ENCODE data around the gene ZNF575. TPM values are rescaled to one million over a fixed set of nuclear protein-coding genes. Genes with fewer than 3 reads are reported as not detected.

ZNF575 gene
- total and polyA plus RNA-seq, 10 of the 15 experiments (the other 5 are each of a cell fraction or from before 2014, with no cell fraction given), result 0.18 to 2.8 (median 0.75) TPM

GRCh38 chr19:43532962-43533545 is at the start of gene ZNF575 (continued):
- no peak for TF ChIP-seq ZBTB11 (CRISPR knock-in tag; IDR thresholded peaks at IDR 0.05)
- TF ChIP-seq NKRF (conservative IDR thresholded peaks at IDR 0.05), result peak; percentile 52; the same call in 1 of the 2 replicates
- no peak for TF ChIP-seq CHD1 (IDR thresholded peaks at IDR 0.05; ENCODE audit: low read depth, low read length)
- no peak for TF ChIP-seq EZH2 (IDR thresholded peaks at IDR 0.05; ENCODE audit: borderline replicate concordance, control insufficient read depth, low read depth, low read length)
- TF ChIP-seq NFYA (IDR thresholded peaks at IDR 0.05; ENCODE audit: borderline replicate concordance, low read depth, low read length), result no peak
- TF ChIP-seq SKIL (IDR thresholded peaks at IDR 0.05; ENCODE audit: low read depth, poor library complexity, severe bottlenecking), result peak; percentile 19
- TF ChIP-seq EP300 (IDR thresholded peaks at IDR 0.05; ENCODE audit: borderline replicate concordance in 1 of 2, control insufficient read depth in 1 of 2, low read depth in 2 of 2, low read length in 2 of 2), result no peak
- TF ChIP-seq SPI1 (IDR thresholded peaks at IDR 0.05; ENCODE audit: borderline replicate concordance, insufficient read depth, low read depth, low read length), result no peak
- TF ChIP-seq PBX3 (IDR thresholded peaks at IDR 0.05; ENCODE audit: insufficient replicate concordance, low read depth, low read length), result no peak
- TF ChIP-seq PRDM15 (CRISPR knock-in tag; IDR thresholded peaks at IDR 0.05), result no peak
- TF ChIP-seq TCF3 (IDR thresholded peaks at IDR 0.05; ENCODE audit: borderline replicate concordance, insufficient read depth, low read depth, low read length), result 0 out of 2 replicates have a peak, but pooled peaks have one; percentile 30
- 0 out of 2 replicates have a peak, but pooled peaks have one; percentile 46 for TF ChIP-seq ZBED1 (IDR thresholded peaks at IDR 0.05; ENCODE audit: borderline replicate concordance)
- peak; percentile 65; the same call in 1 of the 2 replicates for TF ChIP-seq MXI1 (IDR thresholded peaks at IDR 0.05; ENCODE audit: low read depth, low read length)

Measured in GM12878 (cell line).